Mucosa of descending colon (tissue), 3 donors: Measurements from ENCODE around the gene PICK1. TPM values are rescaled to one million over a fixed set of nuclear protein-coding genes. Genes with fewer than 3 reads are reported as not detected.

Source experiments
- ATAC-seq: fragments of 200-7000 bp; cut with Tn5 transposase; one replicate; pipeline ENCODE4 v1.9.1; 2020; ENCODE audit warnings: mild to moderate bottlenecking, moderate library complexity
- DNase-seq, 3 donors: peaks; one replicate each; pipeline ENCODE4 v3.0.0-alpha.2; 2020
- H3K36me3 ChIP-seq: fragments of 200-600 bp; one replicate; pipeline ENCODE4 v1.8.0; 2021; ENCODE audit warnings: low read depth, mild to moderate bottlenecking
- H3K4me1 ChIP-seq: fragments of 200-600 bp; one replicate; pipeline ENCODE4 v1.8.0; 2021; ENCODE audit warnings: low read depth, mild to moderate bottlenecking
- H3K4me3 ChIP-seq: fragments of 200-600 bp; one replicate; pipeline ENCODE4 v1.8.0; 2021; ENCODE audit warnings: mild to moderate bottlenecking
- H3K9me3 ChIP-seq: fragments of 200-600 bp; one replicate; pipeline ENCODE4 v1.8.0; 2021; ENCODE audit warnings: mild to moderate bottlenecking
- CTCF ChIP-seq: fragments of 200-600 bp; IDR thresholded peaks from one replicate; pipeline ENCODE4 v1.8.0; 2022; ENCODE audit warnings: antibody characterized with exemption, mild to moderate bottlenecking
- intact Hi-C, 2 donors: fragments of 100-400 bp; cut with DNase I in 1 of 2; cut with micrococcal nuclease in 1 of 2; formaldehyde crosslinking; loops; one replicate each; pipeline versions ENCODE4 v1.11.0 to v1.11.1; 2022; cut with DNase I, micrococcal nuclease
- total RNA-seq, 3 donors: library from RNA; stranded (reverse); fragmentation: NEBNext Ultra II Directional in 2 of 3; extraction: Animal tissue kit (Norgen Biotek cat#: 25700) in 2 of 3; gene quantifications; one replicate each; pipeline versions ENCODE4 v1.2.1 to v1.2.4, GENCODE V29; 2021 to 2023
- donor health status: DM: no; HTN: no; CAD: no; lungs with moderate emphysema.
- donor health status: DM: no; HTN: no; CAD: no.
- donor health status: DM: no; HTN: yes; CAD: no.

PICK1 gene
- total RNA-seq, 3 donors from 2014 or later, result 30.9 to 40.7 (median 37.9) TPM

- no peaks in the 10 kb centered on the region for H3K9me3 ChIP-seq
- no peaks in the 10 kb centered on the region for H3K36me3 ChIP-seq
- no peak for ATAC-seq
- no peak overlapping the region for H3K4me3 ChIP-seq
- no peak for TF ChIP-seq CTCF
- H3K4me1 ChIP-seq, result peaks cover 33% of the 10 kb centered on the region
- intact Hi-C loops, result no loop called here
- DNase-seq, result peak in 1 of 3 donors; percentile 42
Observed at GRCh38 chr22:38106814-38107578, 49.8 kb downstream of the PICK1 start.

GRCh38 chr22:38107692-38108515 is 50.7 kb downstream of the PICK1 start:
- Histone ChIP-seq H3K4me1 (peaks cover 36% of the 10 kb centered on the region), H3K36me3 (no peaks in the 10 kb centered on the region), H3K9me3 (no peaks in the 10 kb centered on the region), H3K4me3 (no peak overlapping the region)
- no peak for TF ChIP-seq CTCF
- peak; percentile 70 for ATAC-seq
- DNase-seq, result peak; percentile 87 to 90 (median 89)
- intact Hi-C loops, result no loop called here

- H3K4me1 ChIP-seq, result peaks cover 36% of the 10 kb centered on the region
- no peaks in the 10 kb centered on the region for H3K9me3 ChIP-seq
- DNase-seq (peak in 2 of 3 donors; percentile 24 to 39), ATAC-seq (peak; percentile 12)
- no peak overlapping the region for H3K4me3 ChIP-seq
- no peak for TF ChIP-seq CTCF
- intact Hi-C loops, result no loop called here
- H3K36me3 ChIP-seq, result no peaks in the 10 kb centered on the region
Observed at GRCh38 chr22:38108561-38109319, 51.5 kb downstream of the PICK1 start.

GRCh38 chr22:38109371-38110001 is 52.3 kb downstream of the PICK1 start:
- Histone ChIP-seq H3K36me3 (no peaks in the 10 kb centered on the region), H3K9me3 (no peaks in the 10 kb centered on the region), H3K4me1 (peaks cover 36% of the 10 kb centered on the region), H3K4me3 (no peak overlapping the region)
- no peak for TF ChIP-seq CTCF
- no peak for ATAC-seq
- peak in 1 of 3 donors; percentile 42 for DNase-seq
- intact Hi-C loops, result loop anchor here in 1 of 2 donors (10.0 kb wide), 1 partner anchor 245 kb away; no protein-coding TSS in a partner anchor
